T-helper 2 cell treated with Interferon-gamma antibody and Interleukin-4, amounts not matched to agents 100 ng/mL and 5 ng/mL, for 36 hours (primary cell): ENCODE measurements around the gene DNMBP. TPM values are rescaled to one million over a fixed set of nuclear protein-coding genes. Genes with fewer than 3 reads are reported as not detected.
"Not testable (repeated sequence)": the region's sequence is repeated elsewhere in the genome, so short reads cannot be mapped to it uniquely, and the experiment has no call there.

Source experiments
- intact Hi-C: fragments of 100-400 bp; cut with micrococcal nuclease; formaldehyde crosslinking; loops from one replicate; pipeline ENCODE4 v1.15.1; 2023
- total RNA-seq: library from RNA; stranded (reverse); gene quantifications from 2 replicates; pipeline ENCODE4 v1.2.3, GENCODE V29; 2022

The DNMBP gene
- total RNA-seq, 1 donor from 2014 or later = 1.7 TPM

GRCh38 chr10:99840859-99841258, 168.9 kb downstream of the DNMBP start:
- intact Hi-C loops = not testable (repeated sequence)

DNA sequence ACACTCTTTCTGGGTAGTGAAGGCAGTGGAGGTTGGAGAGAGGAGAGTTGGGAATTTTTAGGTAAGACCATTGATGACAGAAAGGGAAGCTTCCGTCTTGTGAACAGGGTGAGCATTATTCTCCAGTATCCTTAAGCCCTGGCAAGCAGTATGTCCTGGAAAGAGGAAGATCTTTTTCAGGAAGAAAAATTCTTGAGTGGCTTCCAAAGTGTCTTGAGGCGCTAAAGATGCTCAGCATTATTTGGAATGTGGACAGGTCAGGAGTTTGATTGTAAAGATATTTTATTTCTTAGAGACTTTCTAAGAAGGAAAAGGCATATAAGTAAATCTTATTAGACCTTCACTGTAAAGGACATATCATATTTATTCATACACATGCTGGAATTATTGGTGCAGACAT, 173.0 kb downstream of the DNMBP start:
- intact Hi-C loops = no loop called here

GRCh38 chr10:99835947-99836346, 173.8 kb downstream of the DNMBP start:
- intact Hi-C loops = no loop called here

- intact Hi-C loops = no loop called here
Observed at GRCh38 chr10:99834410-99834809, 175.3 kb downstream of the DNMBP start.

DNA sequence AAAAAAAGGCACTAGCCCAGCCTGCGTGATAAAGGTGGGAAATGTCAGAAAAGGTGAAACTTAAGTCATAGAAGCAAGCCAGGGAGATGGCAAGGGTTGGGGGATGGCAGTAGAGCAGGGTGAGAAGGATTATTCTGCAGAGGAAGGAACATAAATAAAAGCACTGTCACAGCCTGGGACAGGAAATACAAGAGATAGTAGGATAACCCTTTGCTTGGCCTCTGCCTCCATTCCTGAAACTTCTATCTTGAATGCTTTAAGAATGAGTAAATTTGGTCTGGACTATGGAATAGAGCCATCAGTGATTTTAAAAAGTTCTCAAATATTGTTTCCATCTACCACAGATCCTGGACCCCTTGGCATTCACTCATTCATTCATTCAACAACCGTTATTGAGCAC, 177.3 kb downstream of the DNMBP start:
- intact Hi-C loops = no loop called here

DNA sequence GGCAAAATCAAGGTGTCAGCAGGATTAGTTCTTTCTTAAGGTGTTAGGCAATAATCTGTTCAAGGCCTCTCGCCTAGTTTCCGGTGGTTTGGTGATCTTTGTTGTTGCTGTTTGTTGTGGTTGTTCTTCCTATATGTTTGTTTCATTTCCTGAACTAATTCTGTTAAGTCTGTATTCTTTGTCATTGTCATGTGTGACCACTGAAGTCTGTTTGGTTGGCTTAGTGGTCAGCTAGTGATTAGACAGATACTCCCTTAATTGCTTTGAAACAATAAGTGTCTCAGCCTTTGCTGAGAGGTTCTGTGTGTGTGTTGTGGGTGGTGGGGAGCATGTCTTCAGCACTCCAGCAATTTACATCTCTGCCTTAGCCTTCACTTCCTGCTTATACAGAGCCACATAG, 181.3 kb downstream of the DNMBP start:
- intact Hi-C loops = no loop called here

DNA sequence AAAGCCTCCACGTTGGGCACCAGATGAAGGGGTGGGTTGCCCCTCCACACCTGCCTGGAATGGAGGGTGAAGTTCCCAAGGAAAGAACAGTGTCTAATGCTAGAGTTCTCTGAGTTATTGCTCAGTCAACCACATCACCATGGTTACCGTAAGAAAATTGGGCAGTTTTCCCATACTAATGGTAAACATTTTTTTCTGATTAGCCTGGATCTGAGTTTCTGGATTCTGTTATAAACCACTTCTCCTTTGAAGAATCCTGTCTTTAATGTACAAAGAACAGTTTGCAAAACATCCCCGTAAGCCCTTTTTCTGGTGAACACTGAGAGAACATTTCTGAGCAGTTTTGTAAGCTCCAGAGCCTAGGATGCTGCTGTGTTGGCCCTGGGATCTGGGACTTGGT, 181.8 kb downstream of the DNMBP start:
- intact Hi-C loops = no loop called here

Other genes starting within 250 kb of the DNMBP start
- 0.73 and 1.3 TPM in 2 replicates for gene ABCC2, start 227.3 kb downstream of the DNMBP start, total RNA-seq
- gene CPN1, start 71.9 kb upstream of the DNMBP start, total RNA-seq = not detected in 2 replicates
- gene ERLIN1, start 176.1 kb upstream of the DNMBP start, total RNA-seq = 17.1 and 18.1 TPM in 2 replicates
- gene CHUK, start 219.6 kb upstream of the DNMBP start, total RNA-seq = 31.1 and 32.1 TPM in 2 replicates